Measurements from ENCODE around the gene SPRR1A. TPM values are rescaled to one million over a fixed set of nuclear protein-coding genes. Genes with fewer than 3 reads are reported as not detected.

Gene SPRR1A
- total and polyA plus RNA-seq, 2 of the 13 experiments (the other 11 are each of a cell fraction or from before 2014, with no cell fraction given): not detected

DNA sequence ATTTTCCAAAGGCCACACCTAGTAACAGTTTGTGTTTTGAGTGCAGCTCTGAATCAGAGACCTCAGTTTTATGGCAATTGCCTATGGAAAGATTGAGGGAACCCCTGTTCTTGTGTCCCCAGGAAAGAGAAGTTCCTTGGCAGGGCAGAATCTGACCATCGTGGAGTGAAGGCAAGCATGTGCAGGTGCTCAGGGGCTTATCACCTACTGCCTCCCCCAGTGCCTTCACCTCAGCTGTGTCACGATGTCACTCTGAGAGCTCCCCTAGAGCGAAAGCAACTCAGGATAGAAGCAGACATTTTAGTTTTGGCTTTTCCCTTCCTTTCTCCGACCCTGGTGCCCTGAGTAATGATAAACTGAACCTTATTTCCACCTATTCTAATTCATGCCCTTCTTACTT, 1.8 kb upstream of the SPRR1A start (continued):
- TF ChIP-seq ARID2 (CRISPR knock-in tag; IDR thresholded peaks at IDR 0.05; ENCODE audit: borderline replicate concordance) (no peak), ZNF558 (CRISPR knock-in tag; IDR thresholded peaks at IDR 0.05; ENCODE audit: borderline replicate concordance) (no peak), SATB2 (CRISPR knock-in tag; IDR thresholded peaks at IDR 0.05) (no peak)

- H3K27me3 ChIP-seq (ENCODE audit: control insufficient read depth in 1 of 2, insufficient read depth in 2 of 2, low read length in 2 of 2): no peaks in the 10 kb centered on the region
- no TSS peak for BruUV-seq (replicated peaks)
- intact Hi-C loops (cut with micrococcal nuclease; ENCODE audit: unreplicated experiment): no loop called here
- no peak overlapping the region for H3K4me2 ChIP-seq (ENCODE audit: low read depth, low read length)
- no peak overlapping the region for H3K27ac ChIP-seq (ENCODE audit: extremely low read length, insufficient read depth, low read length)
- H3K79me2 ChIP-seq (ENCODE audit: insufficient read depth, low read length): no peaks in the 10 kb centered on the region
- no peak overlapping the region for H3K9ac ChIP-seq (ENCODE audit: insufficient read depth, low read depth, low read length)
- H2AFZ ChIP-seq (ENCODE audit: low read length): no peak overlapping the region
- no peak overlapping the region for H3K4me3 ChIP-seq (replicated peaks in 1 of 3; ENCODE audit: insufficient read depth in 1 of 3, low read depth in 2 of 3, low read length in 3 of 3)
- no peak for DNase-seq (ENCODE audit: low spot score)
- CTCF ChIA-PET (ENCODE audit: low intra/inter-chr PET ratio, low total read pairs): no interaction called here
- no peak for ATAC-seq
- no peaks in the 10 kb centered on the region for H3K9me3 ChIP-seq (ENCODE audit: low read length)
- in situ Hi-C loops (cut with HindIII; ENCODE audit: extremely low pct_ligation_motif_present, low pct_unique_long_range_greater_than_20kb): no loop called here
- TF ChIP-seq ZNF205 (CRISPR knock-in tag; IDR thresholded peaks at IDR 0.05): no peak
- TF ChIP-seq TMF1 (CRISPR knock-in tag; IDR thresholded peaks at IDR 0.05; ENCODE audit: low read depth): no peak
- no peak for TF ChIP-seq HNRNPH1 (optimal IDR thresholded peaks at IDR 0.05; ENCODE audit: low read depth, low read length)
- TF ChIP-seq RFX1 (IDR thresholded peaks at IDR 0.05): no peak
- no peak for TF ChIP-seq RBFOX2 (IDR thresholded peaks at IDR 0.05; ENCODE audit: low read depth, low read length)
- no peak for TF ChIP-seq ZNF672 (CRISPR knock-in tag; IDR thresholded peaks at IDR 0.05)
- TF ChIP-seq NFKBIZ (CRISPR knock-in tag; IDR thresholded peaks at IDR 0.05): no peak
- TF ChIP-seq, protein P1, sequence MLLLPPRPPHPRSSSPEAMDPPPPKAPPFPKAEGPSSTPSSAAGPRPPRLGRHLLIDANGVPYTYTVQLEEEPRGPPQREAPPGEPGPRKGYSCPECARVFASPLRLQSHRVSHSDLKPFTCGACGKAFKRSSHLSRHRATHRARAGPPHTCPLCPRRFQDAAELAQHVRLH (CRISPR knock-in tag; IDR thresholded peaks at IDR 0.05; ENCODE audit: borderline replicate concordance, low read depth): no peak
- no peak for TF ChIP-seq ETV5 (CRISPR knock-in tag; IDR thresholded peaks at IDR 0.05; ENCODE audit: borderline replicate concordance)
- no peak for TF ChIP-seq ZSCAN12 (CRISPR knock-in tag; IDR thresholded peaks at IDR 0.05)
- no peak for TF ChIP-seq ETV6 (CRISPR knock-in tag; conservative IDR thresholded peaks at IDR 0.05)
- TF ChIP-seq FOXK2 (IDR thresholded peaks at IDR 0.05): no peak
- TF ChIP-seq RCOR2 (CRISPR knock-in tag; IDR thresholded peaks at IDR 0.05): no peak
- no peak for TF ChIP-seq SNAI1 (CRISPR knock-in tag; IDR thresholded peaks at IDR 0.05; ENCODE audit: borderline replicate concordance)
- no peak for TF ChIP-seq ZNF883 (CRISPR knock-in tag; IDR thresholded peaks at IDR 0.05; ENCODE audit: not compliant biosample characterization)
- TF ChIP-seq KLF15 (CRISPR knock-in tag; IDR thresholded peaks at IDR 0.05; ENCODE audit: borderline replicate concordance): no peak
- H4K20me1 ChIP-seq (ENCODE audit: insufficient read depth, low read length): no peaks in the 10 kb centered on the region
- H3K36me3 ChIP-seq (replicated peaks in 1 of 2; ENCODE audit: control insufficient read depth in 1 of 2, insufficient read depth in 2 of 2, low read length in 2 of 2): no peaks in the 10 kb centered on the region
- no peak for FAIRE-seq
- H3K4me1 ChIP-seq (ENCODE audit: insufficient read depth, low read length): no peaks in the 10 kb centered on the region
- POLR2A ChIA-PET: no interaction called here
These were observed 647 bp upstream of the SPRR1A start for GRCh38 chr1:152983234-152983633.

All from HepG2 (cell line).